NB4 (cell line): ENCODE measurements around the gene RPL18A.

ENCODE experiments used
- CTCF ChIP-seq: IDR thresholded peaks from one replicate; pipeline ENCODE4 v1.5.1; 2012; ENCODE audit warnings: low read depth, low read length
- MAX ChIP-seq: IDR thresholded peaks from 2 replicates; pipeline ENCODE4 v1.6.1; 2011; ENCODE audit warnings: low read depth, low read length
- POLR2A ChIP-seq: IDR thresholded peaks from 2 replicates; pipeline ENCODE4 v1.6.1; 2011; ENCODE audit warnings: mild to moderate bottlenecking; ENCODE audit not compliant: insufficient read length; ENCODE audit errors: extremely low read depth

- no peak for TF ChIP-seq CTCF
- no peak for TF ChIP-seq POLR2A
- 0 out of 2 replicates have a peak, but pooled peaks have one; percentile 5 for TF ChIP-seq MAX
Measured at GRCh38 chr19:17865364-17866311, 5.9 kb downstream of the RPL18A start.
